HG02970 (cell line): ENCODE results near the gene ADAM11.
"Not testable (repeated sequence)": the region's sequence is repeated elsewhere in the genome, so short reads cannot be mapped to it uniquely, and the experiment has no call there.

Source experiments
- ATAC-seq: cut with Tn5 transposase; IDR thresholded peaks from one replicate; pipeline ENCODE4 v1.9.1; 2021; ENCODE audit warnings: mild to moderate bottlenecking, moderate library complexity, moderate number of reproducible peaks; ENCODE audit not compliant: unreplicated experiment, low FRiP score

The ADAM11 gene

GRCh38 chr17:44758414-44759085 is at the start of gene ADAM11:
Gene ADAM11, plus strand, starts transcription at chr17:44758988. Its CDS starts 212 bp downstream, at chr17:44759200.
- no peak for ATAC-seq

GRCh38 chr17:44719444-44719843 is 39.3 kb upstream of the ADAM11 start:
- no peak for ATAC-seq

GRCh38 chr17:44722254-44722653 is 36.5 kb upstream of the ADAM11 start:
- ATAC-seq: no peak

- not testable (repeated sequence) for ATAC-seq
Measured at GRCh38 chr17:44726121-44726520, 32.7 kb upstream of the ADAM11 start.

- no peak for ATAC-seq
Measured at GRCh38 chr17:44733753-44734152, 25.0 kb upstream of the ADAM11 start.

GRCh38 chr17:44734272-44734671 is 24.5 kb upstream of the ADAM11 start:
- ATAC-seq: no peak

GRCh38 chr17:44736551-44737240 is 22.1 kb upstream of the ADAM11 start:
- ATAC-seq: no peak

GRCh38 chr17:44738214-44738906 is 20.4 kb upstream of the ADAM11 start:
- ATAC-seq: no peak

- ATAC-seq: no peak
Measured at GRCh38 chr17:44741316-44741715, 17.5 kb upstream of the ADAM11 start.

- ATAC-seq: no peak
Measured at GRCh38 chr17:44745301-44745700, 13.5 kb upstream of the ADAM11 start.

- not testable (repeated sequence) for ATAC-seq
Measured at GRCh38 chr17:44745738-44746137, 13.1 kb upstream of the ADAM11 start.

GRCh38 chr17:44747566-44747965 is 11.2 kb upstream of the ADAM11 start:
- no peak for ATAC-seq

- no peak for ATAC-seq
Measured at GRCh38 chr17:44749076-44749979, 9.5 kb upstream of the ADAM11 start.

GRCh38 chr17:44749980-44750318 is 8.8 kb upstream of the ADAM11 start:
- ATAC-seq: no peak

GRCh38 chr17:44751331-44751730 is 7.5 kb upstream of the ADAM11 start:
- no peak for ATAC-seq

- ATAC-seq: no peak
Measured at GRCh38 chr17:44751806-44752205, 7.0 kb upstream of the ADAM11 start.

GRCh38 chr17:44752953-44753861 is 5.6 kb upstream of the ADAM11 start:
- no peak for ATAC-seq

- no peak for ATAC-seq
Measured at GRCh38 chr17:44754276-44754675, 4.5 kb upstream of the ADAM11 start.

GRCh38 chr17:44755180-44755579 is 3.6 kb upstream of the ADAM11 start:
- ATAC-seq: not testable (repeated sequence)
